Cardiac fibroblast (primary cell): ENCODE data around the gene ZNF513.
"Not testable (repeated sequence)": the region's sequence is repeated elsewhere in the genome, so short reads cannot be mapped to it uniquely, and the experiment has no call there.

ENCODE experiments used
- DNase-seq, 2 donors: peaks; one replicate each; pipeline versions ENCODE4 v3.0.0 to v3.0.0-alpha.2; 2010; ENCODE audit warnings: low read depth in 2 of 2
- H3K4me3 ChIP-seq, 2 donors: replicated peaks in 1 of 2; 1 replicate in 1 of 2; 2 replicates in 1 of 2; pipeline ENCODE4 v1.5.1; 2011; ENCODE audit warnings: low read depth in 2 of 2, low read length in 2 of 2, mild to moderate bottlenecking in 2 of 2, moderate library complexity in 1 of 2
- TF ChIP-seq, protein P1 (sequence below): IDR thresholded peaks from one replicate; pipeline ENCODE4 v1.5.1; 2011; ENCODE audit warnings: low read depth, mild to moderate bottlenecking, low read length, inconsistent platforms

ZNF513 gene, protein sequence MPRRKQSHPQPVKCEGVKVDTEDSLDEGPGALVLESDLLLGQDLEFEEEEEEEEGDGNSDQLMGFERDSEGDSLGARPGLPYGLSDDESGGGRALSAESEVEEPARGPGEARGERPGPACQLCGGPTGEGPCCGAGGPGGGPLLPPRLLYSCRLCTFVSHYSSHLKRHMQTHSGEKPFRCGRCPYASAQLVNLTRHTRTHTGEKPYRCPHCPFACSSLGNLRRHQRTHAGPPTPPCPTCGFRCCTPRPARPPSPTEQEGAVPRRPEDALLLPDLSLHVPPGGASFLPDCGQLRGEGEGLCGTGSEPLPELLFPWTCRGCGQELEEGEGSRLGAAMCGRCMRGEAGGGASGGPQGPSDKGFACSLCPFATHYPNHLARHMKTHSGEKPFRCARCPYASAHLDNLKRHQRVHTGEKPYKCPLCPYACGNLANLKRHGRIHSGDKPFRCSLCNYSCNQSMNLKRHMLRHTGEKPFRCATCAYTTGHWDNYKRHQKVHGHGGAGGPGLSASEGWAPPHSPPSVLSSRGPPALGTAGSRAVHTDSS

DNA sequence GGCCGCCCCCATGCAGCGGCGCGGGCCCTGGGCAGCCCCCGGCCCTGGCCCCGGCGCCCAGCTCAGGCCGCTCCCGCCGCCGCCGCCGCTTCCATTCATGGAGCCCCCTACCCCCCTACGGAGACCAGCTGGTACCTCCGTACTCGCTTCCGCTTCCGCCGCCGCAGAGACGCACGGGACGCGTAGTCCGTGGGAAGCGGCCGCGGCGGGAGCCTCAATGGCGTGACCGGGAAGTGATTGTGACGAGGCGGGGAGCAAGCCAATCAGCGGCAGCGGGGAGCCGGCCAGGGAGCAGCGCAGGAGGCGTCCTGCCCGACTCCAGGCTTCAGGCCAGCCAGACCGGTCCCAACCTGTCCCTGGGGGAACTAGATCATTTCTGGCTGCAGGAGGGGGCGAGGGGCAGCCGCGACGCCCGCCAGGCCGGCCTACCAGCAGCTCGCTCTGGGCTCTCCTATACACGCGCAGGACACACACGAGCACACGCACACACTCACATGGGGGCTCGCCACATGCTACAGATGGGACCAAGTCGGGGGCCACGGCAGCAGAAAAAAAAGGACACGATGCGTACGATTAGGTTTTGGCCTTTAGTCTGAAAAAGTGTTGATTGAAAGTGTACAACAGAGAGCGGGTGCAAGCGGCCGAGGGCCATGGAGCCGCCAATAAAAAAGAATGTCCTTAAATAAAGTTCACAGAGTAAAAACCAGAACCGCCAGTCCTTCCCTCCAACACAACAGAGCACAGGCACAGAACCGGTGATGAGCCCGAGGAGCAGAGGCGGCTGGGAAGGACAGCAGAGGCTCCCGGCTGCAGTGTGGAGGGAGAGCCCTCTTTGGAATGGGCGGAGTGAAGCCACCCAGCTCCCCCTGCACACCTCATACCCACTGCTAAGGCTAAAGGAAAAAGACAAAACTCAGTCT is at the start of gene ZNF513:
Gene ZNF513, minus strand, starts transcription at position 109 of the 920 bp plus-strand sequence. CDS start 208 bp downstream, outside the sequence.
- TF ChIP-seq, protein P1, sequence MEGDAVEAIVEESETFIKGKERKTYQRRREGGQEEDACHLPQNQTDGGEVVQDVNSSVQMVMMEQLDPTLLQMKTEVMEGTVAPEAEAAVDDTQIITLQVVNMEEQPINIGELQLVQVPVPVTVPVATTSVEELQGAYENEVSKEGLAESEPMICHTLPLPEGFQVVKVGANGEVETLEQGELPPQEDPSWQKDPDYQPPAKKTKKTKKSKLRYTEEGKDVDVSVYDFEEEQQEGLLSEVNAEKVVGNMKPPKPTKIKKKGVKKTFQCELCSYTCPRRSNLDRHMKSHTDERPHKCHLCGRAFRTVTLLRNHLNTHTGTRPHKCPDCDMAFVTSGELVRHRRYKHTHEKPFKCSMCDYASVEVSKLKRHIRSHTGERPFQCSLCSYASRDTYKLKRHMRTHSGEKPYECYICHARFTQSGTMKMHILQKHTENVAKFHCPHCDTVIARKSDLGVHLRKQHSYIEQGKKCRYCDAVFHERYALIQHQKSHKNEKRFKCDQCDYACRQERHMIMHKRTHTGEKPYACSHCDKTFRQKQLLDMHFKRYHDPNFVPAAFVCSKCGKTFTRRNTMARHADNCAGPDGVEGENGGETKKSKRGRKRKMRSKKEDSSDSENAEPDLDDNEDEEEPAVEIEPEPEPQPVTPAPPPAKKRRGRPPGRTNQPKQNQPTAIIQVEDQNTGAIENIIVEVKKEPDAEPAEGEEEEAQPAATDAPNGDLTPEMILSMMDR = no peak
- peak within 1 kb of the TSS; percentile 75 to 78 for H3K4me3 ChIP-seq

DNA sequence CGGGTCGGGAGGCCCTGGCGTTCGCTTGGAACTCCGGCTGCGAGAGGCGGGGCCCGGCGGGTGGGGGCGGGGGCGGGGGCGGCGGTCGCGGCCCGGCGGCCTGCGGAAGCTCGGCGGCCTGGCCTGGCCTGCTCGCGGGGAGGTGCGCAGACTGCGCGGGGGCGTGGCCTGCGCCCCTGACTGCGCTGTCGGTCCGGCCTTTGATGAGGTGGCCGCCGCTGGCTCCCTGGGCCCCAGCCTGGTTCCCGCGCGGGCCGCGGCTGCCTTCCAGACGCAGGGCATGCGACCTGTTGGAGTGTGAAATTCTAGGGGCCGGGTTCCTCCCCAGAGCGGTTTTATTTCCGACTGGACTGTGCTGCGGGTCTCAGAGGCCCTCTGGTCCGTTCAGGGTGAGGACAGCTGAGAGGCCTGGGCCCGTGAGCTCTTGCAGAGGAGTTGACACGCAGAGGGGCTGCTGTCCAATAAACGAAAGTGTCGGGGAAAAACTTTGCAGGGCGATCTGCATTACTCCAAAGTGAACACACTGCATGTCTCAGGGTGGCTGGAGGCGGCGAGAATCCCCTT is 48.5 kb upstream of the ZNF513 start:
- TF ChIP-seq, protein P1 = no peak

More for the DNA sequence above, at the start of gene ZNF513:
- DNase-seq = peak; percentile 95 to 98

DNA sequence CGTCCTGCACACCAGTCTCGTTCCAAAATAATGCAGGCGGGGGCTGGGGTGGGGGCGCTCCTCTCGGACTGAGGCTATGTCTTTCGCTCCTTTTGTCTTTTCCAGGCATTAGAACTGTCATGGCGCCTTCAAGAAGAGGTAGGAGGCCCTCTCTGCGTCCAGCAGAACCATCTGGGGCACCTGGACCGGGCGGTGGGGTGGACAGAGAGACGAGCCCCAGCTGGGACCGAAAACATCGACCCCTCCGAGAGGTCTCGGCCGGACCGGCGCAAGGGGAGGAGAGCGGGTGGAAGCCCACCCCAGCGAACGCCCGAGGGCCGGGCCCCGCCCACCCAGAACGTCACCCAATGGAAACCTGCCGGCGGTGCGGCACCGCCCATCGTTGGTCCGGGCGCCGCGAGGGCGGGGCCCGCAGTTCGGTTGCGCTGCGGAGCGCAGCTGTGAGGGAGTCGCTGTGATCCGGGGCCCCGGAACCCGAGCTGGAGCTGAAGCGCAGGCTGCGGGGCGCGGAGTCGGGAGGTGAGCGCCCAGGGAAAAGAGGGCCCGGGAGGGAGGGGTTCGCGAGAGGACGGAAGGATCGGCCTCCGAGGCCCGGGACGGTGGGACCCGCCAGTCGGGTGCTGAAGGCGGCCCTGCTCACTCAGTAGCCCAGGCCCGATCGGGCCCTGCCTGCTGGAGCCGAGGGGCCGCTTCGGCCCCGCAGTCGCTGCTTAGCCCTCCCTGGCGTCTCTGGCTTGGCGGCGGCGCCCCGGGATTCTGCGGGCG is 47.9 kb upstream of the ZNF513 start, which contains the start of gene NRBP1:
Gene NRBP1, plus strand, starts transcription at position 419 of the 765 bp plus-strand sequence. CDS start 4,643 bp downstream, outside the sequence.
- TF ChIP-seq, protein P1 = no peak

More for the DNA sequence above, 48.5 kb upstream of the ZNF513 start:
- peak overlapping the region; percentile 77 to 91 for H3K4me3 ChIP-seq
- DNase-seq = peak; percentile 83 to 89

DNA sequence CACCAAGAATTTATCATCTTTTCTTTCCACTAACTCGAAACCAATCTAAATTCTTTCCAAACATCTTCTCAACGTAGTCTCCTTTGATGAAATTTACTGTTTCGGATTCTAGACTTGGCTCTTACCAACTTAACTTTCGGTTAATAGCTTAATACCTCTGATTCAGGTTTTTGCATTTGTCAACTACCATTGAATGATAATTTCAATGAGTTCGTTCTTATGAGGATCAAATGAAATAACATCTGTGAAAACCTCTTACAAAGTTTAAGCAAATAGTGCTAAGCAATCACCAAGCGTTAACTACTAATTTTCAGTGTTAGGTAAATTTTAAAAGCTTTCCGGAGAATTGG is 47.3 kb upstream of the ZNF513 start:
- no peak for DNase-seq
- TF ChIP-seq, protein P1 = no peak
- peak overlapping the region; percentile 77 to 91 for H3K4me3 ChIP-seq

More for the DNA sequence above, 47.9 kb upstream of the ZNF513 start, which contains the start of gene NRBP1:
- DNase-seq = peak; percentile 90
- peak within 1 kb of the TSS; percentile 77 to 91 for H3K4me3 ChIP-seq

DNA sequence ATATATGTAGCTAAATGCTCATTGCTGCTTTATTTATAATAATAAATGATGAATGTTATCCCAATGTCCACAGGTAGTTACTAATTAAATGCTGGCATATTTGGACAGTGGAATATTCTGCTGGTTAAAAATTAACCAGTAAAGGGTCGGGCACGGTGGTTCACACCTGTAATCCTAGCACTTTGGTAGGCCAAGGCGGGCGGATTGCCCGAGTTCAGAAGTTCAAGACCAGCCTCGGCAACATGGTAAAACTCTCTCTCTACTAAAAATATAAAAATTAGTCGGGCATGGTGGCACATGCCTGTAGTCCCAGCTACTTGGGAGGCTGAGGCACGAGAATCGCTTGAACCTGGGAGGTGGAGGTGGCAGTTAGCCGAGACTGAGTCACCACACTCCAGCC is 44.5 kb upstream of the ZNF513 start:
- not testable (repeated sequence) for DNase-seq

DNA sequence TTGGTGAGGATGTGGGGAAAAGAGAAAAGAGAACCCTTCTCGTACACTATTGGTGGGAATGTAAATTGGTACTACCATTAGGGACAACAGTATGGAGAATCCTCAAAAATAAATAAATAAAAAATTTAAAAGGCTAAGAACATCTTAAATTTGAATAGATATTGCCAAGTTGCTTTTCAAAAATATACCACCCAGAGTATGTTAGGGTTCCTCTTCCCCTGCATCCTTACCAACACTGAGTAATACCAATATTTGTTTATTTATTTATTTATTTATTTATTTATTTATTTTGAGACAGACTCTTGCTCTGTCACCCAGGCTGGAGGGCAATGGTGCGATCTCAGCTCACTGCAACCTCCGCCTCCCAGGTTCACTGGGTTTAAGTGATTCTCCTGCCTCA is 42.4 kb upstream of the ZNF513 start:
- TF ChIP-seq, protein P1 = no peak
- H3K4me3 ChIP-seq = no peak overlapping the region
- no peak for DNase-seq

More for the DNA sequence above, 44.5 kb upstream of the ZNF513 start:
- H3K4me3 ChIP-seq = not testable (repeated sequence)
